GM20000 (cell line): ENCODE data around the gene DIP2C.
"Not testable (repeated sequence)": the region's sequence is repeated elsewhere in the genome, so short reads cannot be mapped to it uniquely, and the experiment has no call there.

Experiments
- DNase-seq: peaks from one replicate; pipeline ENCODE4 v3.0.0; 2012; ENCODE audit warnings: low spot score
- CTCF ChIP-seq: IDR thresholded peaks from 2 replicates; pipeline ENCODE4 v1.5.1; 2012; ENCODE audit warnings: mild to moderate bottlenecking, control low read depth; ENCODE audit errors: extremely low read depth, missing control alignments

The DIP2C gene

GRCh38 chr10:679556-679955 lies 9.9 kb downstream of the DIP2C start:
- DNase-seq: no peak
- TF ChIP-seq CTCF: no peak

GRCh38 chr10:678662-679005 lies 10.8 kb downstream of the DIP2C start:
- DNase-seq: not testable (repeated sequence)

GRCh38 chr10:677750-678661 lies 11.5 kb downstream of the DIP2C start:
- peak; percentile 66 for DNase-seq
- no peak for TF ChIP-seq CTCF

- no peak for TF ChIP-seq CTCF
- no peak for DNase-seq
Measured at GRCh38 chr10:677038-677437, 12.4 kb downstream of the DIP2C start.

GRCh38 chr10:676178-676577 lies 13.3 kb downstream of the DIP2C start:
- DNase-seq: no peak
- no peak for TF ChIP-seq CTCF

- no peak for TF ChIP-seq CTCF
- DNase-seq: no peak
Measured at GRCh38 chr10:675532-675931, 13.9 kb downstream of the DIP2C start.

- TF ChIP-seq CTCF: no peak
- DNase-seq: no peak
Measured at GRCh38 chr10:673492-673891, 16.0 kb downstream of the DIP2C start.

- no peak for TF ChIP-seq CTCF
- no peak for DNase-seq
Measured at GRCh38 chr10:672992-673391, 16.5 kb downstream of the DIP2C start.
